ENCODE results near the gene TOMM40L.

Gene TOMM40L

GRCh38 chr1:161216945-161217712 is 8.7 kb upstream of the TOMM40L start:
- DNase-seq (ENCODE audit: extremely low read depth, low read depth): no peak
- no peak overlapping the region for H3K4me3 ChIP-seq (replicated peaks; ENCODE audit: low read depth, low read length)

GRCh38 chr1:161217831-161218230 is 8.0 kb upstream of the TOMM40L start:
- TF ChIP-seq CTCF (IDR thresholded peaks at IDR 0.05; ENCODE audit: low read depth, low read length, missing control alignments): no peak
- H3K4me3 ChIP-seq (replicated peaks; ENCODE audit: low read depth, low read length): no peak overlapping the region
- DNase-seq (ENCODE audit: extremely low read depth, low read depth): no peak

More at GRCh38 chr1:161216945-161217712, 8.7 kb upstream of the TOMM40L start:
- no peak for TF ChIP-seq CTCF (IDR thresholded peaks at IDR 0.05; ENCODE audit: low read depth, low read length, missing control alignments)

GRCh38 chr1:161218301-161219077 is 7.4 kb upstream of the TOMM40L start:
- H3K4me3 ChIP-seq (replicated peaks; ENCODE audit: low read depth, low read length): no peak overlapping the region
- DNase-seq (ENCODE audit: extremely low read depth, low read depth): no peak
- no peak for TF ChIP-seq CTCF (IDR thresholded peaks at IDR 0.05; ENCODE audit: low read depth, low read length, missing control alignments)

GRCh38 chr1:161219078-161219892 is 6.6 kb upstream of the TOMM40L start:
- TF ChIP-seq CTCF (IDR thresholded peaks at IDR 0.05; ENCODE audit: low read depth, low read length, missing control alignments): no peak
- DNase-seq (ENCODE audit: extremely low read depth, low read depth): no peak
- no peak overlapping the region for H3K4me3 ChIP-seq (replicated peaks; ENCODE audit: low read depth, low read length)

- H3K4me3 ChIP-seq (replicated peaks; ENCODE audit: low read depth, low read length): no peak overlapping the region
- no peak for DNase-seq (ENCODE audit: extremely low read depth, low read depth)
- no peak for TF ChIP-seq CTCF (IDR thresholded peaks at IDR 0.05; ENCODE audit: low read depth, low read length, missing control alignments)
These were observed 5.9 kb upstream of the TOMM40L start for GRCh38 chr1:161220002-161220401.

GRCh38 chr1:161222175-161223019 is 3.5 kb upstream of the TOMM40L start:
- no peak overlapping the region for H3K4me3 ChIP-seq (replicated peaks; ENCODE audit: low read depth, low read length)
- DNase-seq (ENCODE audit: extremely low read depth, low read depth): no peak
- no peak for TF ChIP-seq CTCF (IDR thresholded peaks at IDR 0.05; ENCODE audit: low read depth, low read length, missing control alignments)
